GM12801 (cell line): Measurements from ENCODE around the gene CDR2.
A peak's percentile ranks its signal among the peaks of the same experiment; 100 is the strongest.

Source experiments
- TF ChIP-seq, protein P1 (sequence below): IDR thresholded peaks from one replicate; pipeline ENCODE4 v1.5.1; 2011; ENCODE audit warnings: control low read depth; ENCODE audit not compliant: insufficient read length; ENCODE audit errors: extremely low read depth

CDR2 gene

GRCh38 chr16:22322021-22322471 lies 52.4 kb downstream of the CDR2 start:
- TF ChIP-seq, protein P1, sequence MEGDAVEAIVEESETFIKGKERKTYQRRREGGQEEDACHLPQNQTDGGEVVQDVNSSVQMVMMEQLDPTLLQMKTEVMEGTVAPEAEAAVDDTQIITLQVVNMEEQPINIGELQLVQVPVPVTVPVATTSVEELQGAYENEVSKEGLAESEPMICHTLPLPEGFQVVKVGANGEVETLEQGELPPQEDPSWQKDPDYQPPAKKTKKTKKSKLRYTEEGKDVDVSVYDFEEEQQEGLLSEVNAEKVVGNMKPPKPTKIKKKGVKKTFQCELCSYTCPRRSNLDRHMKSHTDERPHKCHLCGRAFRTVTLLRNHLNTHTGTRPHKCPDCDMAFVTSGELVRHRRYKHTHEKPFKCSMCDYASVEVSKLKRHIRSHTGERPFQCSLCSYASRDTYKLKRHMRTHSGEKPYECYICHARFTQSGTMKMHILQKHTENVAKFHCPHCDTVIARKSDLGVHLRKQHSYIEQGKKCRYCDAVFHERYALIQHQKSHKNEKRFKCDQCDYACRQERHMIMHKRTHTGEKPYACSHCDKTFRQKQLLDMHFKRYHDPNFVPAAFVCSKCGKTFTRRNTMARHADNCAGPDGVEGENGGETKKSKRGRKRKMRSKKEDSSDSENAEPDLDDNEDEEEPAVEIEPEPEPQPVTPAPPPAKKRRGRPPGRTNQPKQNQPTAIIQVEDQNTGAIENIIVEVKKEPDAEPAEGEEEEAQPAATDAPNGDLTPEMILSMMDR = no peak

- TF ChIP-seq, protein P1 = peak; percentile 7
These were observed 52.9 kb downstream of the CDR2 start for GRCh38 chr16:22321340-22322001.

GRCh38 chr16:22320572-22321339 lies 53.7 kb downstream of the CDR2 start:
- TF ChIP-seq, protein P1 = no peak

DNA sequence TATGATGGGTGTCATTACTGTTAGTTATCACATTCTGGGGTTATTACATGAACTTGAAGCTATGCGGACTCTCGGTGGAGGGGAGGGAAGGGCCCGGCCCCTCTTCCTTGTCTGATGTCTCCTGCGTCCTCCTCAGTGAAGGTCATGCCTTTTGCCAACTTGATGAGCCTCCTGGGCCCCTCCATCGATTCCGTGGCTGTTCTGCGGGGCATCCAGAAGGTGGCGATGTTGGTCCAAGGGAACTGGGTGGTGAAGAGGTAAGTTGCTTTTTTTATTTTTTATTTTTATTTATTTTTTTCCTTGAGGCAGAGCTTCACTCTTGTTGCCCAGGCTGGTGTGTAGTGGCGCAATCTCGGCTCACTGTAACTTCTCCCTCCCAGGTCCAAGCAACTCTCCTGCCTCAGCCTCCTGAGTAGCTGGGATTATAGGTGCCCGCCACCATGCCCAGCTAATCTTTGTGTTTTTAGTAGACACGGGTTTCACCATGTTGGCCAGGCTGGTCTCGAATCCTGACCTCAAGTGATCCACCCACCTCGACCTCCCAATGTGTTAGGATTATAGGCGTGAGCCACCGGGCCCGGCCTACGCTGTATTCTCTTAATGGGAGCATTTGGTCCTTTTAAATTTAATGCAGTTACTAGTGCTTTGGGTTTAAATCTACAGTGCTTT lies 55.6 kb downstream of the CDR2 start:
- TF ChIP-seq, protein P1 = no peak

GRCh38 chr16:22317625-22318024 lies 56.8 kb downstream of the CDR2 start:
- TF ChIP-seq, protein P1 = no peak

DNA sequence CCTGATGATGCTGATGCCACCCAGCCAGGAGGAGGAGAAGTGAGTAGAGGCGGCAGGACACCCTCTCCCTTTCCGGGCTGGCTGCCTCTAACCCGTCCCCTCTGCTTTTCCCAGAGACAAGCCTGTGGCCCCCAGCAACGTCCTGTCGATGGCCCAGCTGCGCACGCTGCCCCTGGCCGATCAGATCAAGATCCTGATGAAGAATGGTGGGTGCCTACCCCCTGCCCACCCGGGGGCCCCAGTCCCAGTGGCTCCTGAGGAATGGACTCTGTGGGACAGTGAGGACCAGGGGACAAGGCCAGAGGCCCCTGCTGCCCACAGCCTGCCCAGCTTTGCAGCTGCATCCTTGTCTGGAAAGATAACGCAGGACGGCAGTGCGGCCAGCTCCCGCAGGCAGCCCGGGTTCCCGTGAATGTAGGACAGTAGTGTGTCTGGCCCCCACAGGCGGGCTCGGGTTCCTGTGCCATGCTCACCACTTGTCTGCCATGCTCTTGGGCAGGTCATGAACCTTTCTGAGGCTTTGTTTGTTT lies 57.4 kb downstream of the CDR2 start:
- TF ChIP-seq, protein P1 = no peak

DNA sequence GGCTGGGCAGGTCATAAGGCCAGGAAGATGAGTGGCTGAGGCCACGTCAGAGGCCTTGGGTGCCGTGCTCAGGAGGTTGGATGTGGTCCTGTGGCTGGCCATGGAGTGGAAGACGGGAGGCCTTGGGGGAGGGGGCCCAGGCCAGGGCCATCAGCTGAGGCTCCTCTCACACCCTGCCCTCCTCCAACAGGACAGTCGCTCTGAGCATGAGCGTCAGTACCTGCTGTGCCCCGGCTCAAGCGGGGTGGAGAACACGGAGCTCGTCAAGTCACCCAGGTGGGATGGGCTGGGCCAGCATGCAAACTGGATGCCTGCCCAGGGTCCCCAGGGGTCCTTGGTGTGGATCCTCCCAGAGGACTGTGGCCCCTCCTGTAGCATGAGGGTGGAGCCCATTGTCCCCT lies 58.0 kb downstream of the CDR2 start:
- TF ChIP-seq, protein P1 = no peak
